Measurements from ENCODE around the gene PCDHB16.
"Not testable (repeated sequence)": the region's sequence is repeated elsewhere in the genome, so short reads cannot be mapped to it uniquely, and the experiment has no call there.

PCDHB16 gene

GRCh38 chr5:141184117-141184855 is 2.1 kb downstream of the PCDHB16 start:
- not testable (repeated sequence) for DNase-seq

GRCh38 chr5:141186897-141187512 is 4.8 kb downstream of the PCDHB16 start, which contains the start of gene PCDHB9:
PCDHB9 (plus strand) TSS chr5:141187161; CDS start chr5:141187319, 158 bp downstream.
- peak; percentile 74 for DNase-seq

- not testable (repeated sequence) for DNase-seq
These were observed 6.5 kb downstream of the PCDHB16 start for GRCh38 chr5:141188682-141189081.

- not testable (repeated sequence) for DNase-seq
These were observed 6.9 kb downstream of the PCDHB16 start for GRCh38 chr5:141189131-141189530.

GRCh38 chr5:141192110-141192725 is 10.0 kb downstream of the PCDHB16 start, which contains the start of gene PCDHB10:
PCDHB10 (plus strand) TSS chr5:141192353; CDS start chr5:141192553, 200 bp downstream.
- DNase-seq: peak; percentile 78

GRCh38 chr5:141194332-141194731 is 12.1 kb downstream of the PCDHB16 start:
- not testable (repeated sequence) for DNase-seq

GRCh38 chr5:141196363-141196762 is 14.2 kb downstream of the PCDHB16 start:
- DNase-seq: no peak

GRCh38 chr5:141199359-141200235 is 17.4 kb downstream of the PCDHB16 start, which contains the start of gene PCDHB11:
PCDHB11 (plus strand) TSS chr5:141199627; CDS start chr5:141199775, 148 bp downstream.
- no peak for DNase-seq

- DNase-seq: not testable (repeated sequence)
These were observed 18.9 kb downstream of the PCDHB16 start for GRCh38 chr5:141201126-141201525.

GRCh38 chr5:141201646-141202045 is 19.5 kb downstream of the PCDHB16 start:
- DNase-seq: not testable (repeated sequence)

- peak; percentile 47 for DNase-seq
These were observed 26.3 kb downstream of the PCDHB16 start, which contains the start of gene PCDHB12 for GRCh38 chr5:141208478-141208877. PCDHB12 (plus strand) TSS chr5:141208719; CDS start chr5:141208908, 189 bp downstream.

- not testable (repeated sequence) for DNase-seq
These were observed 28.1 kb downstream of the PCDHB16 start for GRCh38 chr5:141210281-141210680.

- not testable (repeated sequence) for DNase-seq
These were observed 28.7 kb downstream of the PCDHB16 start for GRCh38 chr5:141210849-141211248.

- DNase-seq: not testable (repeated sequence)
These were observed 31.6 kb downstream of the PCDHB16 start, which contains the start of gene PCDHB13 for GRCh38 chr5:141213656-141214339. PCDHB13 (plus strand) TSS chr5:141213919; CDS start chr5:141214124, 205 bp downstream.

GRCh38 chr5:141214583-141214982 is 32.4 kb downstream of the PCDHB16 start:
- not testable (repeated sequence) for DNase-seq

GRCh38 chr5:141215504-141215903 is 33.3 kb downstream of the PCDHB16 start:
- not testable (repeated sequence) for DNase-seq

GRCh38 chr5:141216035-141216434 is 33.8 kb downstream of the PCDHB16 start:
- not testable (repeated sequence) for DNase-seq

GRCh38 chr5:141223112-141223783 is 41.1 kb downstream of the PCDHB16 start, which contains the start of gene PCDHB14:
PCDHB14 (plus strand) TSS chr5:141223343; CDS start chr5:141223506, 163 bp downstream.
- DNase-seq: peak; percentile 48

GRCh38 chr5:141224844-141225243 is 42.7 kb downstream of the PCDHB16 start:
- DNase-seq: not testable (repeated sequence)

GRCh38 chr5:141225421-141225820 is 43.2 kb downstream of the PCDHB16 start:
- DNase-seq: not testable (repeated sequence)
